HepG2 (cell line): ENCODE results near the gene GRK3. TPM values are rescaled to one million over a fixed set of nuclear protein-coding genes. Genes with fewer than 3 reads are reported as not detected.

Experiments
- ATF4 ChIP-seq, 2 experiments: fragments of 450-650 bp in 1 of 2; sonication (generic) in 1 of 2; formaldehyde crosslinking; IDR thresholded peaks; 2 replicates each; pipeline versions ENCODE4 v1.5.0 to v1.8.0; 2020 to 2022; ENCODE audit warnings: mild to moderate bottlenecking in 1 of 2, missing genetic modification reagents in 1 of 2
- FOXA1 ChIP-seq, 2 experiments: fragments of 450-650 bp in 1 of 2; sonication (generic) in 1 of 2; formaldehyde crosslinking in 1 of 2; IDR thresholded peaks; 2 replicates each; pipeline versions ENCODE4 v1.4.0 to v1.6.1; 2016 to 2020; ENCODE audit warnings: missing genetic modification reagents in 1 of 2
- GABPB1 ChIP-seq: IDR thresholded peaks from 2 replicates; pipeline ENCODE4 v1.6.1; 2016; ENCODE audit warnings: mild to moderate bottlenecking, missing genetic modification reagents, moderate library complexity, missing compliant biosample characterization
- HNRNPLL ChIP-seq: fragments of 200-400 bp; formaldehyde crosslinking; IDR thresholded peaks from 2 replicates; pipeline ENCODE4 v1.6.1; 2017; ENCODE audit warnings: mild to moderate bottlenecking, low read depth, low read length; ENCODE audit not compliant: poor library complexity, severe bottlenecking
- ISL2 ChIP-seq: sonication (generic); formaldehyde crosslinking; IDR thresholded peaks from 2 replicates; pipeline ENCODE4 v1.5.0; 2020; ENCODE audit warnings: missing genetic modification reagents
- KDM4B ChIP-seq: sonication (generic); formaldehyde crosslinking; IDR thresholded peaks from 2 replicates; pipeline ENCODE4 v1.4.0; 2020; ENCODE audit warnings: missing genetic modification reagents
- KDM5A ChIP-seq: fragments of 200-600 bp; sonication (generic); IDR thresholded peaks from 2 replicates; pipeline ENCODE4 v1.7.0; 2018; ENCODE audit warnings: antibody characterized with exemption, mild to moderate bottlenecking, low read length, borderline replicate concordance
- KLF6 ChIP-seq: IDR thresholded peaks from 2 replicates; pipeline ENCODE4 v1.8.0; 2016; ENCODE audit warnings: missing biosample characterization, missing genetic modification reagents
- KMT2B ChIP-seq: IDR thresholded peaks from 2 replicates; pipeline ENCODE4 v1.6.1; 2016; ENCODE audit warnings: missing genetic modification reagents, missing compliant biosample characterization
- NFKB2 ChIP-seq: sonication (generic); formaldehyde crosslinking; IDR thresholded peaks from 2 replicates; pipeline ENCODE4 v1.4.0; 2020; ENCODE audit warnings: missing genetic modification reagents, borderline replicate concordance
- PCBP1 ChIP-seq: fragments of 200-400 bp; formaldehyde crosslinking; IDR thresholded peaks from 2 replicates; pipeline ENCODE4 v1.6.1; 2017; ENCODE audit warnings: mild to moderate bottlenecking, low read depth, low read length, borderline replicate concordance
- RBFOX2 ChIP-seq: fragments of 200-400 bp; formaldehyde crosslinking; IDR thresholded peaks from 2 replicates; pipeline ENCODE4 v1.6.1; 2017; ENCODE audit warnings: low read depth, mild to moderate bottlenecking, low read length
- SOX6 ChIP-seq, 2 experiments: fragments of 450-650 bp in 1 of 2; sonication (generic) in 1 of 2; formaldehyde crosslinking in 1 of 2; IDR thresholded peaks; 2 replicates each; pipeline versions ENCODE4 v1.4.0 to v1.6.1; 2017 to 2020; ENCODE audit warnings: antibody characterized with exemption in 1 of 2, mild to moderate bottlenecking in 1 of 2, missing genetic modification reagents in 1 of 2
- SRSF1 ChIP-seq: fragments of 200-400 bp; formaldehyde crosslinking; optimal IDR thresholded peaks from 2 replicates; pipeline ENCODE3; 2017; ENCODE audit warnings: mild to moderate bottlenecking, low read depth, low read length, moderate library complexity
- TP53 ChIP-seq: sonication (generic); formaldehyde crosslinking; conservative IDR thresholded peaks from 2 replicates; pipeline ENCODE4 v1.4.0; 2020; ENCODE audit warnings: missing genetic modification reagents
- ZBTB46 ChIP-seq: sonication (generic); formaldehyde crosslinking; IDR thresholded peaks from 2 replicates; pipeline ENCODE4 v1.4.0; 2020; ENCODE audit warnings: mild to moderate bottlenecking, missing genetic modification reagents, borderline replicate concordance
- ZEB1 ChIP-seq: IDR thresholded peaks from 2 replicates; pipeline ENCODE4 v1.6.1; 2012; ENCODE audit warnings: mild to moderate bottlenecking, low read depth, inconsistent platforms; ENCODE audit not compliant: insufficient replicate concordance
- ZFP41 ChIP-seq: sonication (generic); formaldehyde crosslinking; IDR thresholded peaks from 2 replicates; pipeline ENCODE4 v1.4.0; 2020; ENCODE audit warnings: mild to moderate bottlenecking, missing genetic modification reagents, borderline replicate concordance
- ZNF234 ChIP-seq: sonication (generic); formaldehyde crosslinking; conservative IDR thresholded peaks from 2 replicates; pipeline ENCODE4 v1.5.1; 2020; ENCODE audit warnings: mild to moderate bottlenecking, missing genetic modification reagents
- ZNF296 ChIP-seq: sonication (generic); formaldehyde crosslinking; conservative IDR thresholded peaks from 2 replicates; pipeline ENCODE4 v1.5.0; 2020; ENCODE audit warnings: mild to moderate bottlenecking, missing genetic modification reagents
- ZNF317 ChIP-seq: sonication (generic); formaldehyde crosslinking; IDR thresholded peaks from 2 replicates; pipeline ENCODE4 v1.5.0; 2020; ENCODE audit warnings: mild to moderate bottlenecking, missing genetic modification reagents
- ZNF44 ChIP-seq: sonication (generic); formaldehyde crosslinking; IDR thresholded peaks from 2 replicates; pipeline ENCODE4 v1.5.1; 2020; ENCODE audit warnings: mild to moderate bottlenecking, missing genetic modification reagents
- ZNF674 ChIP-seq: sonication (generic); formaldehyde crosslinking; IDR thresholded peaks from 2 replicates; pipeline ENCODE4 v1.5.0; 2020; ENCODE audit warnings: low read depth, mild to moderate bottlenecking, missing genetic modification reagents
- polyA plus RNA-seq, 8 experiments: library from polyadenylated mRNA; depleted of rRNA in 3 of 8; stranded (reverse) in 7 of 8; unstranded in 1 of 8; fragments of >200 nt; fragmentation: Illumina TruSeq in 4 of 8; extraction: Trizol in 4 of 8; gene quantifications; 2 replicates each; pipeline versions ENCODE4 v1.2.1 to v1.2.3, GENCODE V29; 2011 to 2016; ENCODE audit warnings: low read depth in 4 of 8, missing spikeins in 1 of 8, mixed read lengths in 1 of 8; ENCODE audit not compliant: insufficient read depth in 1 of 8
- total RNA-seq, 5 experiments: library from RNA; depleted of rRNA; stranded (reverse); fragments of >200 nt; fragmentation: Illumina TruSeq; extraction: Trizol; gene quantifications; 2 replicates each; pipeline ENCODE4 v1.2.3, GENCODE V29; 2016; ENCODE audit warnings: low read depth in 1 of 5
- TF ChIP-seq, protein P1 (sequence below), 2 experiments: sonication (generic) in 1 of 2; formaldehyde crosslinking in 1 of 2; IDR thresholded peaks; 2 replicates each; pipeline versions ENCODE4 v1.4.0 to v1.6.1; 2018 to 2020; ENCODE audit warnings: missing genetic modification reagents in 2 of 2, borderline replicate concordance in 1 of 2, low read depth in 1 of 2, mild to moderate bottlenecking in 1 of 2, missing biosample characterization in 1 of 2
- TF ChIP-seq, protein P2 (sequence below): IDR thresholded peaks from 2 replicates; pipeline ENCODE4 v1.6.1; 2012; ENCODE audit warnings: inconsistent platforms

The GRK3 gene
- total and polyA plus RNA-seq, 2 of the 13 experiments (the other 11 are each of a cell fraction or from before 2014, with no cell fraction given) = 8.5 to 16.7 TPM

- TF ChIP-seq SRSF1 (no peak), GABPB1 (CRISPR knock-in tag) (peak; percentile 68), ZNF674 (CRISPR knock-in tag) (no peak), KDM4B (CRISPR knock-in tag) (no peak), ISL2 (0 out of 2 replicates have a peak, but pooled peaks have one; percentile 16), ZFP41 (CRISPR knock-in tag) (no peak), RBFOX2 (peak; percentile 77), NFKB2 (CRISPR knock-in tag) (0 out of 2 replicates have a peak, but pooled peaks have one; percentile 42), KMT2B (CRISPR knock-in tag) (peak; percentile 45; the same call in 1 of the 2 replicates), ZEB1 (peak; percentile 27), SOX6 (IDR thresholded peaks at IDR 0.05) (no peak), SOX6 (CRISPR knock-in tag; IDR thresholded peaks at IDR 0.05) (no peak; the same call in 1 of the 2 replicates), ZNF234 (CRISPR knock-in tag) (no peak), ZNF296 (no peak), ZBTB46 (CRISPR knock-in tag) (0 out of 2 replicates have a peak, but pooled peaks have one; percentile 35), KDM5A (no peak), HNRNPLL (peak; percentile 29), PCBP1 (no peak), FOXA1 (IDR thresholded peaks at IDR 0.05) (no peak), FOXA1 (CRISPR knock-in tag; IDR thresholded peaks at IDR 0.05) (no peak), ZNF317 (CRISPR knock-in tag) (no peak), KLF6 (CRISPR knock-in tag) (peak; percentile 42; the same call in 1 of the 2 replicates), TP53 (CRISPR knock-in tag) (no peak), ZNF44 (CRISPR knock-in tag) (no peak), ATF4 (CRISPR knock-in tag; IDR thresholded peaks at IDR 0.05) (peak in 1 of 2 experiments; percentile 81; a peak in 2 of 4 replicates)
- TF ChIP-seq, protein P1, sequence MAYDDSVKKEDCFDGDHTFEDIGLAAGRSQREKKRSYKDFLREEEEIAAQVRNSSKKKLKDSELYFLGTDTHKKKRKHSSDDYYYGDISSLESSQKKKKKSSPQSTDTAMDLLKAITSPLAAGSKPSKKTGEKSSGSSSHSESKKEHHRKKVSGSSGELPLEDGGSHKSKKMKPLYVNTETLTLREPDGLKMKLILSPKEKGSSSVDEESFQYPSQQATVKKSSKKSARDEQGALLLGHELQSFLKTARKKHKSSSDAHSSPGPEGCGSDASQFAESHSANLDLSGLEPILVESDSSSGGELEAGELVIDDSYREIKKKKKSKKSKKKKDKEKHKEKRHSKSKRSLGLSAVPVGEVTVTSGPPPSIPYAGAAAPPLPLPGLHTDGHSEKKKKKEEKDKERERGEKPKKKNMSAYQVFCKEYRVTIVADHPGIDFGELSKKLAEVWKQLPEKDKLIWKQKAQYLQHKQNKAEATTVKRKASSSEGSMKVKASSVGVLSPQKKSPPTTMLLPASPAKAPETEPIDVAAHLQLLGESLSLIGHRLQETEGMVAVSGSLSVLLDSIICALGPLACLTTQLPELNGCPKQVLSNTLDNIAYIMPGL (CRISPR knock-in tag; IDR thresholded peaks at IDR 0.05; ENCODE audit: borderline replicate concordance in 1 of 2, low read depth in 1 of 2) = peak in 1 of 2 experiments; percentile 22; a peak in 1 of 4 replicates
- TF ChIP-seq, protein P2, sequence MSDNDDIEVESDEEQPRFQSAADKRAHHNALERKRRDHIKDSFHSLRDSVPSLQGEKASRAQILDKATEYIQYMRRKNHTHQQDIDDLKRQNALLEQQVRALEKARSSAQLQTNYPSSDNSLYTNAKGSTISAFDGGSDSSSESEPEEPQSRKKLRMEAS = peak; percentile 58
Observed at GRCh38 chr22:25564320-25564978, at the start of gene GRK3 (continued).
